ENCODE results near the gene MADCAM1. TPM values are rescaled to one million over a fixed set of nuclear protein-coding genes. Genes with fewer than 3 reads are reported as not detected.
A peak's percentile ranks its signal among the peaks of the same experiment; 100 is the strongest.
"Not testable (repeated sequence)": the region's sequence is repeated elsewhere in the genome, so short reads cannot be mapped to it uniquely, and the experiment has no call there.

The MADCAM1 gene
- total RNA-seq, 2 experiments from 2014 or later = 0.21 TPM; not detected in 1

GRCh38 chr19:478236-478903, 17.9 kb upstream of the MADCAM1 start:
- H3K36me3 Mint-ChIP-seq = peaks cover 17% of the 10 kb centered on the region
- DNase-seq = no peak
- no peak overlapping the region for H3K4me3 Mint-ChIP-seq
- no peak overlapping the region for H3K27ac Mint-ChIP-seq
- peaks cover 20% of the 10 kb centered on the region for H3K9me3 Mint-ChIP-seq
- peaks cover 29% of the 10 kb centered on the region for H3K27me3 Mint-ChIP-seq
- peaks cover 10% of the 10 kb centered on the region for H3K4me1 Mint-ChIP-seq

GRCh38 chr19:478976-479375, 17.3 kb upstream of the MADCAM1 start:
- H3K27ac Mint-ChIP-seq = no peak overlapping the region

DNA sequence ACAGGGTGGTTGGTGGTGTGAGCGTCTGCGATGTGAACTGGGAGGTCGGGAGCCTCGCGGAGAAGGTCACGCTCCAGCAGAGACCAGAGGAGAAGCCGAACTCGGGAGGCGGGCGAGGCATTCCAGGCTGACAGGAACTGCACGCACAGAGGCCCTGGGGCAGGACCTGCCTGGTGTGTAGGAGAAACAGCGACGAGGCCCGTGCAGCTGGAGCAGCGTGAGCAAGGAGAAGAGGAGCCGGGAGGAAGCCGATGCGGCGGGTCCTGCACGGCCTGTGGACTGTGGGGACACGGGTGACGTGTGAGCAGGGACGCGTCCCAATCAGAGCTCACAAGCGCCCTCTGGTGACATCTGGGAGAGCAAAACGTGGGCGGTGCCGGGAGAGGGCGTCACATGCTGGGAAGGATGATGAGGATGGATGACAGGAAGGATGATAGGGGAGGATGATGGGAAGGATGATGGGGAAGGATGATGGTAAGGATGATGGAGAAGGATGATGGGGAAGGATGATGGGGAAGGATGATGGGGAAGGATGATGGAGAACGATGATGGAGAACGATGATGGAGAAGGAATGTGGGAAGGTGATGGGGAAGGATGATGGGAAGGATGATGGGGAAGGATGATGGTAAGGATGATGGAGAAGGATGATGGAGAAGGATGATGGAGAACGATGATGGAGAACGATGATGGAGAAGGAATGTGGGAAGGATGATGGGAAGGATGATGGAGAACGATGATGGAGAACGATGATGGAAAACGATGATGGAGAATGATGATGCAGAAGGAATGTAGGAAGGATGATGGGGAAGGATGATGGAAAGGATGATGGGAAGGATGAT, 16.1 kb upstream of the MADCAM1 start:
- Mint-ChIP-seq H3K4me3 (peak overlapping the region; percentile 47), H3K27ac (peak overlapping the region; percentile 71), H3K9me3 (peaks cover 20% of the 10 kb centered on the region), H3K4me1 (peaks cover 10% of the 10 kb centered on the region), H3K27me3 (peaks cover 40% of the 10 kb centered on the region), H3K36me3 (peaks cover 17% of the 10 kb centered on the region)
- peak; percentile 47 for DNase-seq

More at GRCh38 chr19:478976-479375, 17.3 kb upstream of the MADCAM1 start:
- peaks cover 10% of the 10 kb centered on the region for H3K4me1 Mint-ChIP-seq
- no peak for DNase-seq
- H3K9me3 Mint-ChIP-seq = peaks cover 20% of the 10 kb centered on the region
- H3K27me3 Mint-ChIP-seq = peaks cover 32% of the 10 kb centered on the region
- H3K36me3 Mint-ChIP-seq = peaks cover 17% of the 10 kb centered on the region
- H3K4me3 Mint-ChIP-seq = no peak overlapping the region

- peaks cover 20% of the 10 kb centered on the region for H3K9me3 Mint-ChIP-seq
- H3K4me3 Mint-ChIP-seq = peak overlapping the region; percentile 15
- peak overlapping the region; percentile 71 for H3K27ac Mint-ChIP-seq
- H3K4me1 Mint-ChIP-seq = peaks cover 10% of the 10 kb centered on the region
- peaks cover 47% of the 10 kb centered on the region for H3K27me3 Mint-ChIP-seq
- peaks cover 17% of the 10 kb centered on the region for H3K36me3 Mint-ChIP-seq
- DNase-seq = not testable (repeated sequence)
Observed at GRCh38 chr19:481100-481499, 15.2 kb upstream of the MADCAM1 start.

DNA sequence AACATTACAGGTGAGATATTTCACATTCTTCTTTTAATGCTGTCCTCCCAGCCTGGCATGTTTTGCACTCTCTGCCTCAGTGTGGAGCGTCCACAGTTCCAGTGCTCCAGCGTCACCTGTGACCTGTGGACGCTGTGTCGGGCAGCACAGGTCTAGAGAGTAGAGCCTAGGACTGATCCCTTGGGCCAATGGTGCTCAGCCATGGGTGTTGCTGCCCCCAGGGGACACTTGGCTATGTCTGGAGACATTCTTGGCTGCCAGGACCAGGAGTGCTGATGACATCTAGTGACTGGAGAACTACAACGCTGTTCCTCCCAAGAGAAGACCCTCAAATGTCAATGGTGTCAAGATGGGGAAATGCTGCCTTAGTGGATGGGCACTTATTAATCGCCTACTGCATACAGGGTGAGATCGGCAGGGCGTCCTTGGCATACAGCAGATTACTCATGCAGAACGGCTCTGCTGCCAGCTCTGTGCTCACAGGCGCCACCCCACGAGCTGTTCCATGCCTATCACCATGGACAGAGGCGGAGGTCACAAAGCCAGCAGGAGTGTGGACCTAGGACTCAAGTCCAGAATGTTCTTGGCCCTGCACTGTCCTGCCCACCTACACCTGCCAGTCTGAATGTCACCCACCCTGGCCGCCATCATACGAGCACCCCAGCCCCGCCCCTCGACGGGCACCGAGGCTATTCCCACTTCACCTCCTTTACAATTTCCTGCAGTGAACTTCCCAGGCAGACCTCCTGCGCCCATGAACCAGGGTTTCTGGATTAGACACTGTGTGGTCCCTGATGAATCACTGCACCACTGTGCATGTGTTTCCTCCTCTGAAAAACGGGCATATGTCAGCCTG, 13.9 kb upstream of the MADCAM1 start:
- peaks cover 50% of the 10 kb centered on the region for H3K27me3 Mint-ChIP-seq
- peaks cover 20% of the 10 kb centered on the region for H3K9me3 Mint-ChIP-seq

DNA sequence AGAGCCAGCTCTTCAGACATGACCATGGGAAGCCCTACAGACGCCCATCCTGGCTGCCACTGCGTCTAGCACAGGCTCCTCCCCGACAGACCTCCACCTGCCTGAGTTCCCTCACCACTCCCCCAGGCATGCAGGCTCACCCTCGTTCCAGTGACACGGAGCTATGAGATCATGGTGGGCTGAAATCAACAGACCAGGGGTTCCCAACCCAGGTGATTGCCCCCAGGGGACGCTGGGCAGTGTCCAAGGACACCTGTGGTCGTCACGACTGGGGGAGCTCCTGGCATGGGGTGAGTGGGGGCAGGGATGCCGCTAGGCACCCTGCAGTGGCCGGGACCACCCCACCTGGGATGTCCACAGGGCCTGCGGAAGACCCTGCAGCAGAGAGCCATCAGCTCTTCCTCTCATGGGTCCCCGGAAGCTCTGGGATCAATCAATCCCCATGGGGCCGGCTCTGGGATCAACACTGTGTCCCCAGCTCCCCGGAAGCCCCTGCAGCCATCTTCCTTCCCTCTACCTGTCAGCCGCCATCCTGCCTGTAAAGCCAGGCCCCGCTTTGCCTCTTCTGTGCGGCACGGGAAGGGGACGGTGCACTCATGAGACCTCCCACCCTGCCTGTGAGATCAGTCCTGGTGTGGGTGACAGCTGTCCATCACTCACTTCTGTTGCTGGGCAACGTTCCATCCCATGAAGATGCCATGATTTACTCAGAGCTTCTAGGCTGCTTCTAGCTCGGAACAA, 12.8 kb upstream of the MADCAM1 start:
- H3K36me3 Mint-ChIP-seq = peaks cover 22% of the 10 kb centered on the region
- no peak overlapping the region for H3K4me3 Mint-ChIP-seq
- no peak overlapping the region for H3K27ac Mint-ChIP-seq
- DNase-seq = no peak
- H3K27me3 Mint-ChIP-seq = peaks cover 46% of the 10 kb centered on the region
- H3K4me1 Mint-ChIP-seq = peaks cover 14% of the 10 kb centered on the region
- H3K9me3 Mint-ChIP-seq = peaks cover 20% of the 10 kb centered on the region

More for the DNA sequence above, 13.9 kb upstream of the MADCAM1 start:
- H3K36me3 Mint-ChIP-seq = peaks cover 17% of the 10 kb centered on the region
- H3K4me3 Mint-ChIP-seq = no peak overlapping the region
- H3K4me1 Mint-ChIP-seq = peaks cover 10% of the 10 kb centered on the region
- no peak overlapping the region for H3K27ac Mint-ChIP-seq
- DNase-seq = no peak

DNA sequence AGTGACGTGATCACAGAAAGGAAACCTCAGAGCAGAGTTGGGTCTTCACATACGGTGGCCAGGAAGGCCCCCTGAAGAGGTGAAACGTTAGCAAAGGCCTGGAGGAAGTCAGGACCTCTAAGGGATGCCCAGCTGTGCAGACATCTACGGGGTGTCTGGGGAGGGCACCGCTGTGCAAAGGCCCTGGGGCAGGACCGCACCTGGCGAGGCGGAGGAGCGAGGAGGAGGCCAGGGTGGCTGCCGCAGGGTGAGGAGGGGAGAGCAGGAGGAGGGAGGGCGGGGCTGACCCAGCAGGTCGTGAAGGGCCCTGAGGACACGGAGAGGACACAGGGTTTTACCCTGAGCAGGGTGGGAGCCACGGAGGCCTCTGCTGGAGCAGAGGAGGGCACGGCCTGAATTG, 11.8 kb upstream of the MADCAM1 start:
- Mint-ChIP-seq H3K36me3 (peaks cover 22% of the 10 kb centered on the region), H3K27me3 (peaks cover 45% of the 10 kb centered on the region), H3K27ac (no peak overlapping the region), H3K9me3 (peaks cover 20% of the 10 kb centered on the region), H3K4me1 (peaks cover 14% of the 10 kb centered on the region), H3K4me3 (no peak overlapping the region)
- no peak for DNase-seq

GRCh38 chr19:485077-485476, 11.2 kb upstream of the MADCAM1 start:
- Mint-ChIP-seq H3K36me3 (peaks cover 19% of the 10 kb centered on the region), H3K27me3 (peaks cover 39% of the 10 kb centered on the region), H3K4me1 (peaks cover 10% of the 10 kb centered on the region), H3K27ac (no peak overlapping the region), H3K4me3 (no peak overlapping the region), H3K9me3 (peaks cover 16% of the 10 kb centered on the region)
- DNase-seq = no peak

DNA sequence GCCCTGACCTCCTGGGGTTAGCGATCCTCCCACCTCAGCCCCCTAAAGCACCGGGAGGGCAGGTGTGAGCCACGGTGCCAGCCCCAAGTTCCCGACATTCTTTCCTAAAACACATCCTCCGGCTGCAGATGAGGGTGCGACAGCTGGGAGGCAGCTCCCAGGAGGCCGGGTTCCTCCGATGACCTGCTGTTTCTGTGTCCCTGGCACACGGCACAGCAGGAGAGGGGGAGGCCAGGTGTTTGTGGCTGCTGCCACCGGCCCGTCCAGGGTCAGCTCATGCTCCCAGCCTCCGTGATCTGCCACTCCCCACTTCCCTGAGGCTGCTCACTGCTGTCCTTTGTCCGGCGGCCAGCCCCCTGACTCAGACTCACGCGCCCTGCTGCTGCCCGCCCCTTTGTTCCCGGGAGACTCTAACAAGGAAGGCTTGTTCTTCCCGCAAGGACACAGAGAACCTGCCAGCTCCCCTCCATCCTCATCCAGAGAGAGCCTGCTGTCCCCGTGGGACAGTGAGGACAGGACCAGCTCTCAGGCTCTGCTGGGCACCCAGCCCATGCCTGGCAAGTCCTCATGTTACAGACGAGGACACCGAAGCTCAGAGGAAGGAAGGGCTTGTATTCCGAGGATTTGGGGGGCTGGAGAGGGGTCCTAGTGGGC, 10.6 kb upstream of the MADCAM1 start:
- peaks cover 33% of the 10 kb centered on the region for H3K27me3 Mint-ChIP-seq
- DNase-seq = no peak
- no peak overlapping the region for H3K27ac Mint-ChIP-seq
- H3K36me3 Mint-ChIP-seq = peaks cover 12% of the 10 kb centered on the region
- H3K9me3 Mint-ChIP-seq = peaks cover 10% of the 10 kb centered on the region
- H3K4me3 Mint-ChIP-seq = no peak overlapping the region
- H3K4me1 Mint-ChIP-seq = peaks cover 4% of the 10 kb centered on the region

DNA sequence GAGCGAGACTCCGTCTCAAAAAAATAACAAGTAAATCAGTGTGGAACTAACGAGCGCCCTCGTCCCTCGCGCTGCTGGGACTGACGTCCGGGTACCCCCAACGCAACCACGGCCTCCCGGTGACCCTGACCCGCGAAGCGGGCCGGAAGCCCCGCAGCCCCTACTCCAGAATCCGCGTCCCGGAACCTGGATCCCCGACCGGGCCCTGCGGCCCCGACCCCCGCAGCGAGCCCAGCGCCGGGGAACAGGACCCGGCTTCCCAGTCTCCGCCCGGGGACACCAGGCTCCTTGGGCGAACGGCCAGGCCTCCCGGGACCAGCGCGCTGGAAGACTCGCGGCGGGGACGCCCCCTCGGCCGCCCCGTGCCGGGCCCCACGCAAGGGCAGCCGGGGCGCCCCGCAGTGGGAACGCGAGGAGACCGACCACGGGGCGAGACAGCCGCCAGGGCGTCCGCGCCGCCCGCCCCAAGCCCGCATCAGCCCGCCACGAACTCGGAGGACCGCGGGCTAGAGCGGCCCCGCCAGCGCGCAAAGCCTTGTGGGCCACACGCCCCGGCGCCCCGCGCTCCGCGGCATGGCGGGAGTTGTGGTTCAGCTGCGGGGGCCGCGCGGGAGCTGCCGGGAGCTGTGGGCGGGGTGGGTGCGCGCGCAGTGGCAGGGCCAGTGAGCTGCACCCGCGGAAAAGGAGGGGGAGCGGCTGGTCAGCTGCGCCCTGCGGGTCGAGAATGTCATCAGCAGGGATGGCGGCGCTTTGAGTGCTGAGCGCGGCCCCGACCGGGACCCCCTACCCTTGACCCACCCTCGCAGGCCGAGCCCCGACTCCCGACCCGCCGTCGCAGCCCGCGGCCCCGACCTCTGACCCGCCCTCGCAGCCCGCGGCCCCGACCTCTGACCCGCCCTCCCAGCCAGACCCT, 7.5 kb upstream of the MADCAM1 start:
- H3K4me3 Mint-ChIP-seq = peak overlapping the region; percentile 80
- peaks cover 5% of the 10 kb centered on the region for H3K36me3 Mint-ChIP-seq
- H3K27me3 Mint-ChIP-seq = peaks cover 28% of the 10 kb centered on the region
- peaks cover 3% of the 10 kb centered on the region for H3K4me1 Mint-ChIP-seq
- peak; percentile 93 for DNase-seq
- H3K27ac Mint-ChIP-seq = peak overlapping the region; percentile 84
- H3K9me3 Mint-ChIP-seq = no peaks in the 10 kb centered on the region

DNA sequence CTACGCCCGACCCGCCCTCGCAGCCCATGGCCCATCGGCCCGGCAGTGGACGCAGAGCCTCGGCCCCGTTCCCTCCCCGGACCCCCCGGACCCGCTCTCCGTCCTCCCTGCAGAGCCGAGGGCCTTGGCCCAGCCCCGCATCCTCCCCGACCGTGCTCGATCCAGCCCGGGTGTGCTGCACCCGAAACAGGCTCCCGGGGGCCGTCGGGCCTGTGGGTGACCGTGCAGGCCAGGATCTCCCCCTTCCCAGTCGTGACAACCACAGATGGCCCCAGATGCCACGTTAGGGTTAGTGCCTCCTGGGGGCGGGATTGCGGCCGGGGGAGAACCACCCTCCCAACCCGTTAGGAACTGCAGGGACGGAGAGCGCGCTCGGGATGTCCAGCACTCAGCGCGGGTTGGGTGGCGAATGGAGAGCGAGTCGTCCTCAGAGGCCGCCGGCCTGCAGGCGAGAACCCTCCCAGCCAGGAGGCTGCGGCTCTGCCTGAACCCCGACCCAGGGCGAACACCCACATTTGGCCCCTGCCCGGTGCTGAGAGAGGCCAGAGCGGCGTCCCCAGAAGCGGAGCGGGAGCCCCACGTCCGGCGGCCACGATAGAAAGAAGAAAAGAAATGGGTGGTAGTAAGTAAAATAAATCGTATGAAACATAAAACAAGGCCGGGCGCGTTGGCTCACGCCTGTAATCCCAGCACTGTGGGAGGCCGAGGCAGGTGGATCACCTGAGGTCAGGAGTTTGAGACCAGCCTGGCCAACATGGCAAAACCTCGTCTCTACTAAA, 6.7 kb upstream of the MADCAM1 start:
- Mint-ChIP-seq H3K27me3 (peaks cover 26% of the 10 kb centered on the region), H3K4me1 (peaks cover 3% of the 10 kb centered on the region), H3K9me3 (no peaks in the 10 kb centered on the region), H3K27ac (peak overlapping the region; percentile 51), H3K36me3 (peaks cover 5% of the 10 kb centered on the region), H3K4me3 (peak overlapping the region; percentile 80)
- DNase-seq = peak; percentile 32

- Mint-ChIP-seq H3K4me3 (no peak overlapping the region), H3K27me3 (peaks cover 24% of the 10 kb centered on the region), H3K4me1 (peaks cover 5% of the 10 kb centered on the region), H3K27ac (no peak overlapping the region), H3K36me3 (peaks cover 5% of the 10 kb centered on the region), H3K9me3 (no peaks in the 10 kb centered on the region)
- no peak for DNase-seq
Observed at GRCh38 chr19:491146-491741, 5.0 kb upstream of the MADCAM1 start.

All from activated naive CD8-positive, alpha-beta T cell treated with anti-CD3 and anti-CD28 coated beads for 36 hours (primary cell).